Measurements from ENCODE around the gene DMGDH. TPM values are rescaled to one million over a fixed set of nuclear protein-coding genes. Genes with fewer than 3 reads are reported as not detected.

DMGDH gene
- total and polyA plus RNA-seq, 10 of the 15 experiments (the other 5 are each of a cell fraction or from before 2014, with no cell fraction given), result 0.22 to 1.5 (median 0.44) TPM; not detected in 3

DNA sequence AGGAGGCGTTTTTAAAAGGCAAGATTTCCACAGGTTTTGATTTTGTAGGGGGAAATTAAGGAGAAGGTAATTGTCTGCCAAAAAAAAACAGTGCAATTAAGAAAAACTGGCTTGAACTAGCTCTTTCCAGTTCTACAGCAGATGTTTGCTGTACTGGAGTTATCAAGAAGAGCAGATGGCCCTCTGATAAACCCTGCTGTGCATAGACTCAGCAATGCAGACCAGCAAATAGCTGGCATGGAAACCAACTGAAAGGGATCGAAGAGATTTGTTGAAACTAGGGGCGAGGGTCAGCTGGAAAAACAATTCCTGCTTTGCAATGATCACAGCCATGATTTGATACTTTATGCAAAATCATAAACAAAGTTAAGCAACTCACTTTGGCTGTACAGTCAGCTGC is 24.3 kb upstream of the DMGDH start (continued):
- no peak for TF ChIP-seq EZH2 (IDR thresholded peaks at IDR 0.05; ENCODE audit: borderline replicate concordance, control insufficient read depth, low read depth, low read length)

- TF ChIP-seq CHD1 (IDR thresholded peaks at IDR 0.05; ENCODE audit: low read depth, low read length) (no peak), PRDM15 (CRISPR knock-in tag; IDR thresholded peaks at IDR 0.05) (no peak), SP1 (IDR thresholded peaks at IDR 0.05; ENCODE audit: low read depth, low read length) (no peak), SMAD1 (IDR thresholded peaks at IDR 0.05; ENCODE audit: low read depth, partially characterized antibody) (no peak), BACH1 (IDR thresholded peaks at IDR 0.05; ENCODE audit: borderline replicate concordance) (no peak), ZBTB4 (CRISPR knock-in tag; IDR thresholded peaks at IDR 0.05) (no peak), CHD4 (IDR thresholded peaks at IDR 0.05) (no peak), EED (IDR thresholded peaks at IDR 0.05; ENCODE audit: low read depth) (no peak), NFIC (IDR thresholded peaks at IDR 0.05; ENCODE audit: low read depth, low read length) (no peak), POLR2AphosphoS5 (IDR thresholded peaks at IDR 0.05; ENCODE audit: low read length) (no peak), SMC3 (IDR thresholded peaks at IDR 0.05; ENCODE audit: borderline replicate concordance, low read length) (no peak), PML (IDR thresholded peaks at IDR 0.05; ENCODE audit: low read length) (no peak), LARP7 (IDR thresholded peaks at IDR 0.05) (no peak), GATAD2B (conservative IDR thresholded peaks at IDR 0.05; ENCODE audit: low read depth) (no peak), JUND (IDR thresholded peaks at IDR 0.05; ENCODE audit: low read depth, low read length) (no peak), RFX5 (IDR thresholded peaks at IDR 0.05; ENCODE audit: low read depth, low read length) (no peak), ZNF274 (IDR thresholded peaks at IDR 0.05; ENCODE audit: insufficient read depth, insufficient read length) (no peak)
- ChIA-PET POLR2A (no interaction called here), CTCF (interaction anchor here (1.4 kb wide), 1 partner anchor 42 kb away, joined by 5 read pairs; no protein-coding TSS in a partner anchor), RAD21 (ENCODE audit: unreplicated experiment) (no interaction called here), SMC1A (ENCODE audit: uncharacterized antibody, unreplicated experiment) (no interaction called here)
- no peaks in the 10 kb centered on the region for H3K4me1 ChIP-seq (ENCODE audit: control insufficient read depth, insufficient read depth, low read length)
- no peak overlapping the region for H3K4me2 ChIP-seq (ENCODE audit: control insufficient read depth, insufficient read depth)
- BruUV-seq (replicated peaks), result no TSS peak
- DNase-seq (ENCODE audit: low read depth, low spot score), result no peak
- no peaks in the 10 kb centered on the region for H3K9me3 ChIP-seq (replicated peaks; ENCODE audit: control insufficient read depth, insufficient read depth, low read length)
- H4K20me1 ChIP-seq (ENCODE audit: control insufficient read depth, insufficient read depth), result no peaks in the 10 kb centered on the region
- ATAC-seq, result no peak
- intact Hi-C loops (cut with micrococcal nuclease; ENCODE audit: unreplicated experiment) (no loop called here), in situ Hi-C loops (cut with MboI) (no loop called here)
- no peak overlapping the region for H3K4me3 ChIP-seq
- 28% methylated on average over 3 of the region's 3 CpGs for WGBS (ENCODE audit: insufficient coverage, insufficient replicate concordance, low lambda C conversion rate, missing lambda C conversion rate)
- no peak overlapping the region for H3K27ac ChIP-seq (ENCODE audit: control insufficient read depth, insufficient read depth)
- FAIRE-seq, result no peak
- no peak overlapping the region for H3K9ac ChIP-seq (ENCODE audit: control insufficient read depth, insufficient read depth, low read length)
- H3K79me2 ChIP-seq (ENCODE audit: control insufficient read depth, insufficient read depth, low read length), result no peaks in the 10 kb centered on the region
- no peak overlapping the region for H2AFZ ChIP-seq (ENCODE audit: control insufficient read depth, low read depth, low read length)
- H3K36me3 ChIP-seq (ENCODE audit: control insufficient read depth in 2 of 2, insufficient read depth in 2 of 2, low read length in 1 of 2), result no peaks in the 10 kb centered on the region
- H3K27me3 ChIP-seq (replicated peaks in 1 of 2; ENCODE audit: control insufficient read depth in 2 of 2, insufficient read depth in 2 of 2, low read length in 1 of 2), result no peaks in the 10 kb centered on the region; a peak in 2 of 4 replicates
Observed at GRCh38 chr5:79091064-79091463, 21.6 kb upstream of the DMGDH start.

Data from GM12878 (cell line).